ENCODE data around the gene IZUMO4.

The IZUMO4 gene

GRCh38 chr19:2077833-2078619 is 18.7 kb upstream of the IZUMO4 start:
- no peak for TF ChIP-seq CTCF (IDR thresholded peaks at IDR 0.05; ENCODE audit: low read depth, low read length, missing control alignments)
- no peak for DNase-seq (ENCODE audit: low read depth)
- no peak overlapping the region for H3K4me3 ChIP-seq (ENCODE audit: low read depth, low read length)

DNA sequence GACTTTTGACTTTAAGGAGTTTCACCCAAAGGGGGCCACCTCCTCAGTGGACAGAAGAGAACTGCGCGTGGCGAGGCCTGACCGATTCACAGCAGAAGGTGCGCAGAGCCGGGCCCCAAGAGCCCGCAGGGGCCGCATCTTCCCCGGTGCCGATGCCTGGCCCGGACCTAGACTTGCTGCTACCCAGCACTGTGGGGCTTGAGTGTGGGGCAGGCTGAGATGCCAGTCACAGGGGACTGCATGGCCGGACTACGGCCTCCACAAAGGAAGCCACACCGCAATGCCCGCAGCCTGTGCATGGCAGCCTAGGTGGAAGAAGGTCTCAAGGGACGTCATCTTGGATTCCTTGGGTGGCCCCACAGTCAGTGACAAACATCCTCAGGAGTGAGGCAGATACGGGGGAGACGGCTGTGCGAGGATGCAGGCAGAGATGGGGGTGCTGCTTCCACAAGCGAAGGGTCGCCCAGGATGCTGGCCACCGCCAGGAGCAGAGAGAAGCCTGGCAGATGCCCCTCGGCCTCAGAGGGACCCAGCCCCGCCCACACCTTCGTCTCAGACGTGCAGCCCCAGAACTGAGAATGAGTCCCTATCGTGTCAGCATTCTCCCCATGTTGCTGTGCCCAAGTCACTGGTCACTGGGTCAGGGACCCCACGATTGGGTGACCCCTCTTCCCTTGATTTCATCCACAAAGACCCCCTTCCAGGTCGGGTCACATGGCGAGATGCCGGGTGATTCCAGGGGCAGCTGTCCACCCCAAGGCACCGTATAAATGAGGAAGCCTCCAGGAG is 17.4 kb upstream of the IZUMO4 start:
- no peak overlapping the region for H3K4me3 ChIP-seq (ENCODE audit: low read depth, low read length)
- TF ChIP-seq CTCF (IDR thresholded peaks at IDR 0.05; ENCODE audit: low read depth, low read length, missing control alignments): no peak
- no peak for DNase-seq (ENCODE audit: low read depth)

DNA sequence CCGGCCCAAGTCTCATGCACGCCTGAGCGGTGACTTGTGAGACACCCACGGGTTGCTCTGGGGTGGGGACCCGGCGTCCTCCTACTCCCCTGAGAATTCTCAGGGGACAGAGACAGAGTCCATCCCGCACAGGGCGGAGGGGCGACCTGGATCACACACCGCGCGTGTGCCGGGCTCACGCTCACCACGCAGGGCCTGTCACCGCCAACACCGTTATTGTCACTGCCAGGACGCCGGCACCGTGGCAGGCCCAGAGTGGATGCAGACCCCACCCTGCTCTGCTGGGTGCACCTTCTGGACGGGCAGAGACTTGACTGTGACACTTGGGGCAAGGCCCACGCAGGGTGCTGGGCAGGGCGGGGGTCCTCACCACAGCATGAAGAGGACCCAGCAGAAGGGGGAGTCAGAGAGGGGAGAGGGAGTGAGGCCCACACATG is 16.8 kb upstream of the IZUMO4 start:
- no peak for DNase-seq (ENCODE audit: low read depth)
- H3K4me3 ChIP-seq (ENCODE audit: low read depth, low read length): peak overlapping the region; percentile 22; the same call in 1 of the 2 replicates

GRCh38 chr19:2080336-2080988 is 16.3 kb upstream of the IZUMO4 start:
- TF ChIP-seq CTCF (IDR thresholded peaks at IDR 0.05; ENCODE audit: low read depth, low read length, missing control alignments): no peak

More for the DNA sequence above, 16.8 kb upstream of the IZUMO4 start:
- no peak for TF ChIP-seq CTCF (IDR thresholded peaks at IDR 0.05; ENCODE audit: low read depth, low read length, missing control alignments)

GRCh38 chr19:2081873-2082810 is 14.6 kb upstream of the IZUMO4 start:
- peak overlapping the region; percentile 61 for H3K4me3 ChIP-seq (ENCODE audit: low read depth, low read length)
- no peak for TF ChIP-seq CTCF (IDR thresholded peaks at IDR 0.05; ENCODE audit: low read depth, low read length, missing control alignments)
- no peak for DNase-seq (ENCODE audit: low read depth)

More at GRCh38 chr19:2080336-2080988, 16.3 kb upstream of the IZUMO4 start:
- DNase-seq (ENCODE audit: low read depth): no peak
- peak overlapping the region; percentile 61 for H3K4me3 ChIP-seq (ENCODE audit: low read depth, low read length)
